RWPE2 (cell line): ENCODE data around the gene MORF4L1.

Experiments
- ATAC-seq: fragments of 200-7000 bp; cut with Tn5 transposase; 3 replicates; pipeline ENCODE4 v1.9.1; 2021; ENCODE audit warnings: low read depth
- DNase-seq: peaks from one replicate; pipeline ENCODE4 v3.0.0-alpha.2; 2020; ENCODE audit warnings: low spot score
- H3K27ac ChIP-seq: fragments of 450-650 bp; 2 replicates; pipeline ENCODE4 v1.5.1; 2017; ENCODE audit warnings: mild to moderate bottlenecking; ENCODE audit not compliant: poor library complexity, severe bottlenecking
- H3K27me3 ChIP-seq: fragments of 250-450 bp; sonication (Bioruptor Pico); 2 replicates; pipeline ENCODE4 v1.5.1; 2021; ENCODE audit warnings: mild to moderate bottlenecking, moderate library complexity; ENCODE audit not compliant: insufficient read depth, poor library complexity, severe bottlenecking
- H3K36me3 ChIP-seq: fragments of 250-450 bp; sonication (Bioruptor Pico); 2 replicates; pipeline ENCODE4 v1.5.1; 2020; ENCODE audit warnings: low read depth, mild to moderate bottlenecking, moderate library complexity
- H3K4me1 ChIP-seq: fragments of 250-450 bp; sonication (Bioruptor Pico); 2 replicates; pipeline ENCODE4 v1.5.1; 2021; ENCODE audit warnings: mild to moderate bottlenecking, moderate library complexity; ENCODE audit not compliant: insufficient read depth, poor library complexity, severe bottlenecking
- H3K4me3 ChIP-seq: fragments of 250-450 bp; sonication (Bioruptor Pico); 2 replicates; pipeline ENCODE4 v1.5.1; 2021; ENCODE audit warnings: mild to moderate bottlenecking, moderate library complexity; ENCODE audit not compliant: severe bottlenecking
- H3K9me3 ChIP-seq: fragments of 250-450 bp; sonication (Bioruptor Pico); 2 replicates; pipeline ENCODE4 v1.5.1; 2021; ENCODE audit warnings: mild to moderate bottlenecking, moderate library complexity; ENCODE audit not compliant: severe bottlenecking
- TF ChIP-seq, protein P1 (sequence below): fragments of 450-650 bp; IDR thresholded peaks from one replicate; pipeline ENCODE4 v1.5.1; 2017; ENCODE audit warnings: mild to moderate bottlenecking, moderate library complexity; ENCODE audit not compliant: poor library complexity, severe bottlenecking

The MORF4L1 gene

DNA sequence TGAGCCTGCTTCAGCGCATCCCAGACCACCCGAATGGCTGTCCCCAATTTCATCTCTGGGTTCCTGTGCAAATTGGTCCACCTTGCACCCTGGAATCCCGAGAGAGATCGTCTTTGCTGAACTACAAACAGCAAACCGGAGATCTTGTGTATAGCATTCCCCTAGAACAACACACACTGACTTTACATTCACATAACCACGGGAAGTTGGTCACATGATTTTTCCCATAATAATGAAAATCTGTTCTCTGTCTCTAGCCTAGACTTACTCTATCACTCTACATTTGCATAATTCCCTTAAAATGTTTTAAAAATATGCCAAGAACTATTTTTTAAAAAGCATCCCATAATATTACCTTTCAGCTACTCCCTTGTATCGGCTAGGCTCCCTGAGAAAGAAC, 37.6 kb downstream of the MORF4L1 start:
- Histone ChIP-seq H3K27me3 (no peaks in the 10 kb centered on the region), H3K4me1 (peaks cover 15% of the 10 kb centered on the region), H3K27ac (no peak overlapping the region), H3K36me3 (peaks cover 85% of the 10 kb centered on the region), H3K9me3 (no peaks in the 10 kb centered on the region), H3K4me3 (no peak overlapping the region)
- DNase-seq (no peak), ATAC-seq (no peak)
- TF ChIP-seq, protein P1, sequence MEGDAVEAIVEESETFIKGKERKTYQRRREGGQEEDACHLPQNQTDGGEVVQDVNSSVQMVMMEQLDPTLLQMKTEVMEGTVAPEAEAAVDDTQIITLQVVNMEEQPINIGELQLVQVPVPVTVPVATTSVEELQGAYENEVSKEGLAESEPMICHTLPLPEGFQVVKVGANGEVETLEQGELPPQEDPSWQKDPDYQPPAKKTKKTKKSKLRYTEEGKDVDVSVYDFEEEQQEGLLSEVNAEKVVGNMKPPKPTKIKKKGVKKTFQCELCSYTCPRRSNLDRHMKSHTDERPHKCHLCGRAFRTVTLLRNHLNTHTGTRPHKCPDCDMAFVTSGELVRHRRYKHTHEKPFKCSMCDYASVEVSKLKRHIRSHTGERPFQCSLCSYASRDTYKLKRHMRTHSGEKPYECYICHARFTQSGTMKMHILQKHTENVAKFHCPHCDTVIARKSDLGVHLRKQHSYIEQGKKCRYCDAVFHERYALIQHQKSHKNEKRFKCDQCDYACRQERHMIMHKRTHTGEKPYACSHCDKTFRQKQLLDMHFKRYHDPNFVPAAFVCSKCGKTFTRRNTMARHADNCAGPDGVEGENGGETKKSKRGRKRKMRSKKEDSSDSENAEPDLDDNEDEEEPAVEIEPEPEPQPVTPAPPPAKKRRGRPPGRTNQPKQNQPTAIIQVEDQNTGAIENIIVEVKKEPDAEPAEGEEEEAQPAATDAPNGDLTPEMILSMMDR: no peak

DNA sequence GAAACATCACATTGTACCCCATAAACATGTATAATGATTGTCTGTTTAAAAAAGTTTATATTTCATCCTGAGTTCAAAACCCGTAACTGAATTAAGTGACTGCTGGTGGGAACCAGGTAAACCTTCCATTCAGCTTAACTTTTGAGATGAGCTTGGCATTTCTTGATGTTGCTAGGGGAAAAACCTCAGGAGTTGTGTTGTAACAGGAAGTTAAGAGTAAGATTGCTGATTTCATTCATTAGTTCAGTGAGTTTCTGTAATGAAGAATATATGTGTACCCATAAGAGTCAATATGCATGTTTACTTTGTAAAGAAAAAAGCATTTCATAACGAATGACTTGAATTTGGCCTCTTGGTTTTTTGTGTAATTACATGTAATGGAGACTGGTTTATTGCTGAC, 39.6 kb downstream of the MORF4L1 start:
- DNase-seq (no peak), ATAC-seq (no peak)
- H3K4me3 ChIP-seq: no peak overlapping the region
- peaks cover 76% of the 10 kb centered on the region for H3K36me3 ChIP-seq
- peaks cover 9% of the 10 kb centered on the region for H3K4me1 ChIP-seq
- no peaks in the 10 kb centered on the region for H3K27me3 ChIP-seq
- TF ChIP-seq, protein P1: no peak
- no peaks in the 10 kb centered on the region for H3K9me3 ChIP-seq
- H3K27ac ChIP-seq: no peak overlapping the region

DNA sequence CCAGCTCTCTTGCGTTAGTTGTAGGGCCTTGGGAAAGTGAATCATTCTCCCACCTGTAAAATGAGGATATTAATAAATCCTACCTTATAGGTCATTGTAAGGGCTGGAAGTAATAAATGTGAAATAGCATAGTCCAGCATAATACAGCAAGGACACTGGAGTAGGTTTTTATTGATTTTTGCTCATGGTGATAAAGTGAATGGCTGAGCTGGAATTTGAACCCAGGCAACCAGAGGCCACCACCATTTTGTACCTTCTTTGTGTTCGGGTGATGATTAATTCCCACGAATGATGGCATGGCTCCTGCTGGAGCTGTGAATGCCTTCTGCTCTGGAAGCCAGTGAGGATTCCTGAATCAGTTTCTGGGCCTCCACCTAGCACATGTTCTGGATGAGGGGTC, 40.3 kb downstream of the MORF4L1 start:
- DNase-seq (no peak), ATAC-seq (no peak)
- H3K4me1 ChIP-seq: peaks cover 9% of the 10 kb centered on the region
- H3K4me3 ChIP-seq: no peak overlapping the region
- peaks cover 77% of the 10 kb centered on the region for H3K36me3 ChIP-seq
- TF ChIP-seq, protein P1: no peak
- no peak overlapping the region for H3K27ac ChIP-seq
- no peaks in the 10 kb centered on the region for H3K27me3 ChIP-seq
- H3K9me3 ChIP-seq: no peaks in the 10 kb centered on the region

DNA sequence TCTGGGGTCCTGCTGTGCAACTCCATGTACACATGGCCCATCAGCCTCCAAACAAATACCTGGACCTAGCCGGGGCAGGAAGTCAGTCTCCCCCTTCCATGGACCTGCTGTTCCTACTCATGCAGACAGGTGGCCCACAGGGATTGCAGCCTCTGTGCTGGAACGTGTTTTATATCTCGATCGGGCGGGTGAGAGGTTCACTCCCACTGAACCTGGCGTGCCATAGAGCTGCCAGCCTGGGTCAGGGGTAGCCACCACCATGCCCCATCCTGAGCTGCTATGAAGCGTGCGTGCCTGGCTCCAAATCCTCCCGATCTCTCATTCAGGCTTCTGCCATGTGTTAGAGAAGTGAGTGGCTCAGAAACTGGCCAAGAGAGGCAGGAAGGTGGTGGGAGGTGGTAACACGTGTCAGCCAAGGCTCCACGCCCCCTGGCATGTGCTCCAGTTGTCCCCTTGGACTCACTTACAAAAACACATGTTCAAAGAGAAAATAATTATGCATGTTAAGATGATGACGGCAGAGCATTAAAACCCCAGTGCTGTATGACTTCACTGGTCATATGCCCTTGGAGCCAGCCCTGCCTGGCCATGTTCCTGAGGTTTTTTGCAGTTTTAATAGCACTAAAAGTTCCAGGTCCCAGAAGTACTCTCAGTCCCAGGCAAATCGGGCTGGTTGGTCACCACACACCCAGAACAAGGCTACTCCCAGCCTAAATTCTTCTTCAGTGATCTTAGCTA, 41.5 kb downstream of the MORF4L1 start:
- Histone ChIP-seq H3K4me1 (peaks cover 9% of the 10 kb centered on the region), H3K9me3 (no peaks in the 10 kb centered on the region), H3K27me3 (no peaks in the 10 kb centered on the region), H3K36me3 (peaks cover 75% of the 10 kb centered on the region), H3K4me3 (no peak overlapping the region), H3K27ac (no peak overlapping the region)
- ATAC-seq (peak; percentile 58), DNase-seq (peak; percentile 70)
- TF ChIP-seq, protein P1: peak; percentile 79
